Esophagus mucosa (tissue), 1 donor: ENCODE measurements around the gene RCBTB2. TPM values are rescaled to one million over a fixed set of nuclear protein-coding genes. Genes with fewer than 3 reads are reported as not detected.
A peak's percentile ranks its signal among the peaks of the same experiment; 100 is the strongest.
"Not testable (repeated sequence)": the region's sequence is repeated elsewhere in the genome, so short reads cannot be mapped to it uniquely, and the experiment has no call there.

Source experiments
- ATAC-seq: fragments of 200-7000 bp; cut with Tn5 transposase; one replicate; pipeline ENCODE4 v1.9.1; 2020
- total RNA-seq: library from RNA; stranded (reverse); gene quantifications from one replicate; pipeline ENCODE4 v1.2.4, GENCODE V29; 2023
- donor health status: DM: yes; HTN: yes; CAD: no.

The RCBTB2 gene
- total RNA-seq, 1 donor from 2014 or later = 10.3 TPM

DNA sequence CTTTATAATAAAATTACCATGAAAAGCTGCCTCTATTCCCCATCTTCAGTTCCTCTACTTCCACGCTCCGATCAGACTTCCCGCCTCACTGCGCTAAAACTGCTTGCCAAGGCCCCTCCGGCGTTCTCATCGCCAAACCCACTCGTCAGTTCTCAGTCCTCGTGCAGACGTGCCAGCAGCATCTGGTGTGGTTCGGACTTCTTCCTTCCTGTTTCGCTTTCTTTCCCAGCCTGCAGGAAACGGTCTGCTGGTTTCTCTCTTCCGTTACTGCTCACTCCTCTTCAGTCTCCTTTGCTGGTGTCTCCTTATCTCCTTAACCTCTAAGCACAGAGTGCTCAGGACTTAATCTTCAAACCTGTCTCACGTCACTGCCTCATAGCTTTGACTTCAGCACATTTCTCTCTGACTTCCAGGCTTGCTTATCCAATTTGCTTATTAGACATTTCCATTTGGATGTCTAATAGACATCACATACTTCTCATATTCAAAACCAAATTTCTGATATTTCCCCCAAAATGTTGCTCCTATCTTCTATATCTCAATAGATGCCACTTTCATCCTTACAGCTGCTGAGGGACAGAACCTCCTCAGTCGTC is 40.3 kb downstream of the RCBTB2 start:
- ATAC-seq = peak; percentile 54

DNA sequence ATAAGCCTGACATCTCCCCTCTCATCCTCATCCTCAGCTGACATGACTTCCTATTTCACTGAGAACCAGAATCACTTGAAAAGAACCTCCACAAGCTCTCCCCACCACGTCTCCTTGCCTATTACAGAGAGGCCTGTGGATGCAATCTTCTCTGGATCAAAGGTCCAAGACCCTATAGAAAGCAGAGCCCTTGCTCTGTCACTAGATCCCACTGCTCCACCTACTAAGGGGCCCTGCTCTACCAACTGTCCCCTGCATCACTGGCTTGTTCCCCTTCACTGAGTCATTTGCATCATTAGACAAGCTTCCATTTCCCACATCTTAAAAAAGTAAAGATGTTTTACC is 40.8 kb downstream of the RCBTB2 start:
- ATAC-seq = no peak

DNA sequence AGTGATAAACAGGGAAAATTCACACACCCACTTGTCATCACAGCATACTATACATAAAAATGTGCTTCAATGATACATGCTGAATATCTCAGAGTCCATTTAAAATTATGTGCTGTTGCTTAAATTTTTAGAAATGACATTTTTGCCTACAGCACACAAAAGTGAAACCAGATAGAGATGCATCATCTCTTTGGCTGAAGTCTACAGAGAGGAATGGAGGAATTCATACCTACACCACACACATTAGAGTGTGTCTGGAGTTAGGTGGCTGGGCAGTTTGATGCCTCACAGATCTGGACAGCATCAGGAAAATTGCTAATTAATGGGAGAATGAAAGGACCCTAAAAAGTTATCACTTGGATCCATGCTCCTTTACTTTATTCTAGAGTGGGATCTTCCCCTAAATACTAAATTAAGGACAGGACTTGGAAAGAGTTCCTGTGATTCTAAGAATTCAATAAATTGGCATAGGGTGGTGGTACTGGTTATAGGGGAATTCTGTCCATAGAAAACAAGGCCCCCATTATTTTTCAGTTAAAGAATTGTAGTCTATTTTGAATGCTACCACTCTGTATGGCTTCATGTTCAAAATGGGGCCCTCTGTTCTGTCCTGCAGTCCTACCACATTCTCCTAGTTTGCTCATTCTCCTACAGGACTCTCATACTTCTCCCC is 41.3 kb downstream of the RCBTB2 start:
- ATAC-seq = no peak

DNA sequence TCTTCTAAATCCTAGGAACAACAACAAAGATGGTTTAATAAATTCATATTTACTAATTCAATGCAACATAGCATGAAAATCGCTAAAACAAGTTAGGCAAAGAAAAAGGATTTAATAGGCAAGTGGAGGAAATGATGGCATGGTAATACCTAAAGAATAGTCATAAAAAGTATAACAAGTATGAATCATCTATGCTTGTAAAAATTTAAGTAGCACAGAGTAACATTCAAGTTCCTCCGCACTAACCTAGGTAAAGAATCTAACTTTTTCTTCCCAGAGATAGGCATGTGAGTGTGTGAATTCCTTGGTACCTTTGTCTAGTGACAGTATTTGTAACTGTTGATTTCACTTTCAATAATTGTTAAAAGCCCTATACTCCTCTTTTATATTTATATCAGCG is 42.6 kb downstream of the RCBTB2 start:
- ATAC-seq = no peak

DNA sequence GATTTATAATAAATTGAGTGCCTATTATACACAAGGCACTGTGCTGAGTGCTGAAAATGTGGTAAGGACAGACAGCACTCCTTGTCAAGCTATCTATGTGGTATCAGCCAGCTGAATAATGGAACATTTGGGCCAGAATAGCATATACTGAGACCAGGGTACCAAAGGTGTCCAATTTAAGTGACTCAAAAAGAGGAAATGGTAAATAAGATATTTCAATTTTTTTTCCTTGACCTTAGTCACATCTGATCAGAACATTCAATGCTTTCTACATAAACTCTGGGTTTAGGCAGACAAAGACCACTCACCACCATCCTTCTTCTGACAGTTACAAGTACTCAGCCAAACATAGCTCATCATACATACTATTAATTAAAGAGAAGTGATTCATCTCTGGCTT is 43.2 kb downstream of the RCBTB2 start:
- ATAC-seq = no peak

DNA sequence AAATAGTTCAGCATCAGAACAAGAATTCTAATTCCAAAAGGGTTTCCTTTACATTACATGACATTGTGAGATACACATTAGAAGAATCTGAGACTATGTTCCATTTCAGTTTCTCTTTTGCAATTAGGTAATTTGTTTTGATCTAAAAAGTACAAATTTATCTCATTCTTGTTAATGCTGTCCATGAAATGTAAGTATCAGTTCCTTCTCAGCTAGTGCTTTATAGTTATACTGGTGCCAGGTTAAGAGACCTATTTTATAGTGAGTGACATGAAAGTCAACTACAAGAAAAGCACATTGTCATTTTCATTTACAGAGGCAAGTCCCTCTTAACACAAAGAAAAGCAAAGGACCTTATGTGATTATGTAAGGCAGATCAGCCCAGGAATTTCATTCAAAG is 43.9 kb downstream of the RCBTB2 start:
- ATAC-seq = no peak

DNA sequence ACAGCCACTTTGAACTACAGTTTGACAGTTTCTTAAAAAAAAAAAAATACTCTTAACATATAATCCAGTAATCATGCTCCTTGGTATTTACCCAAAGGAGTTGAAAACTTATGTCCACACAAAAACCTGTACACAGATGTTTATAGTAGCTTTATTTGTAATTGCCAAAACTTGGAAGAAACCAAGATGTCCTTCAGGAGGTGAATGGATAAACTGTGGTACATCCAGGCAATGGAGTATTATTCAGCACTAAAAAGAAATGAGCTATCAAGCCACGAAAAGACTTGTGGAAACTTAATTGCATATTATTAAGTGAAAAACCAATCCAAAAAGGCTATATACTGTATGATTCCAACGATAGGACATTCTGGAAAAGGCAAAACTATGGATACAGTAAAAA is 44.9 kb downstream of the RCBTB2 start:
- no peak for ATAC-seq

DNA sequence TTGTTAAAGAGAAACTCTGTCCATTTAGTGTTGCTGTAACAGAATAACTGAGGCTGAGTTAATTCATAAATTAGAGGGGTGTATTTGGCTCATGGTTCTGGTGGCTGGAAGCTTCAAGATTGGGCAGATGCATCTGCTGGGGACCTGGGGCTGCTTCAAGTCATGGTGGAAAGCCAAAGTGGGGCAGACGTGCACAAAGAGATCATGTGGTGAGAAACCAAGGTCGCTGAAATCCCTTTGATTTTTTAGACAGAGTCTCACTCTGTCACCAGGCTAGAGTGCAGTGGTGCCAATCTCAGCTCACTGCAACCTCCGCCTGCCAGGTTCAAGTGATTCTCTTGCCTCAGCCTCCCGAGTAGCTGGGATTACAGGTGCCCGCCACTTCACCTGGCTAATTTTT is 46.0 kb downstream of the RCBTB2 start:
- ATAC-seq = no peak

DNA sequence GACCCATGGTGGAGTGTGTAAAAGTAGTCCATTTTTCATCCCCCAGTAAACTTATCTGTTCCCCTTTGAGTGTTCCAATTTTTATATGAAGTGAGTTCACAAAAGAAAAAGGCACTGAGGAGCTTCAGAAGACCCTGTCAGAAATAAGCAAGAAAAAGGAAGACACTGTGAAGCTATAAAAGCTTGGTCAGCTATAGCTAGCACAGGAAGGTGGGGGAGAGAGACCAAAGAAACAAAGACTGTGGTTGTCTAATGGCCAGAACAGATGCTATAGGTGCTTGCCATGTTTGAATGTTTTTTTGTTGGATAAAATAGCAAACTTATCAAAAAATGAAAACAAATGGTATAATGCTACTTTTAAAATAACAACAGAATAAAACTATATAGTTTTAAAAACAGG is 46.5 kb downstream of the RCBTB2 start:
- no peak for ATAC-seq

DNA sequence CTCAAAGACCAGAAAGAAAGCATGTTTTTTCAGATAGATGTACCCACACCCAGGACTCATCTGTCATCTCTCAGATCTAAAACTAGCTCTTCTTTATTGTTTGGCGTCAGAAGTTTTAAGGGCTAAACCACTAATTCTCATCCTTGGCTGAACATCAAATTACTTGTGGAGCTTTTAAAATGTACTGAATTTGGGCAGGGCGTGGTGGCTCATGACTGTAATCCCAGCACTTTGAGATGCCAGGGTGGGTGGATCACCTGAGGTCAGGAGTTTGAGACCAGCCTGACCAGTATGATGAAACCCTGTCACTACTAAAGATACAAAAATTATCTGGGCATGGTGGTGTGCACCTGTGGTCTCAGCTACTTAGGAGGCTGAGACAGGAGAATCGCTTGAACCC is 47.4 kb downstream of the RCBTB2 start:
- peak; percentile 71 for ATAC-seq

DNA sequence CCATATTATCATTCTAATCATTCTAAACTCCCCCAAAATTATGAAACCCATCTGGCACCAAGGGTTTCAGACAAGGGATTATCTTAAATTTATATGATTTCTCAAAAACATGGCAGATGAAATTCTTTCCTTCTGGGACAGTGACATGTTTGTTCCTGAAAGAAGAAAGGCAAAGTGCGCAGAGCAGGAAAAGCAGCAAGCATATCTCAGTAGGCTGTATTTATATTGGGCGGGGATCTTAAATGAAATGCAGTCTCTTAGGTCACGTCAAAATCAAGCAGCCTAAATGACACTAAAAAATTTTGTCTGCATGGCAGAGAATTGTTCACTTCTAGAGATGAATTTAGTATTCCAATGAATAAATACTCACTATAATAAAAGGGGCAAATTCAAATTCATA is 49.3 kb downstream of the RCBTB2 start:
- ATAC-seq = no peak

DNA sequence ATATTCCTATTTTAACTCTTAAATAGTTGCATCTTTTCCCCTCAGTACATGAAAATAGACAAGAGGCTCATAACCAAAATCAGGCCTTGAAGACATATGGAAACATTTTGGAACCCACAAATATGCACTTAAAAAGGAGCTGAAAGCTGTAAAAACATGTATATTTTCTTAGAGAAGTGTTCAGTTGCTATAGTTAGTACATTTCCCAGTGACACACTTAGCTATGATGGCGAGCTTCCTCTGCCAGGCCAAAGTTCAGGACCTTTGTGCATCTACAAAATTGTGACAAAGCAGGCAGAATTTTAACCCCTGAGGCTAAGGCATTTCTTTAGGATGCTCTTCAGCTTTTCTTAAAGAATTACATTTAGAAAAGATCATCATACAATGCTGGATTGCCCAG is 54.5 kb downstream of the RCBTB2 start:
- ATAC-seq = no peak

DNA sequence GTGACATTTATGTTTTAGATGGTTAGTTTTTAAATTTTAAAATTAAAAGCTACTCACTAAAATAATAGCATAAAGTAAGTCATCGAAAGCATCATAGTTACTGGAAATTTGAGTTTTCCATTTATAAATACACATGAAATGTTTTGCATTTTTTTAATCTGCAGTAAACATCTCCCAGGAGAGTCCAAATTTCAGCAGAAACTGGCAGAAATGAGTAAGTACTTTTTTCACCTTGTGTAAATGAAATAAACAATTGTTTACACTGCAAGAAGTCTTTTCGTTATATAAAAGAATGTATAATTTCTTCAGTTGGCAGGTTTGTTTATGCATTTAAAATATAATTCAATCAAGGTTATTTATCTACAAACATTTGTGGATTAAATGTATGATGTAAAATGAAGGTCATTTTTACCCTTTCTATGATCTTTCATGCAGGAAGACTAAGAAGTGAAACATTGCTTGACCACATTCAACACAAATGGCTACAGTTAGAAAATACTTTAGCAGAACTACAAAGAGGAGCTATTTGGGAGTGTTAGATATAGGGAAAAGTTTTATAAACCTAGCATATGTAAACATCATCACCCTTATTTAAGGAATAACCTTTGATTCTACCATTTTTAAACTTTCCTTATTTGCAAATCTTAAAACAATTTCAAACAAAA is 55.6 kb downstream of the RCBTB2 start:
- no peak for ATAC-seq

DNA sequence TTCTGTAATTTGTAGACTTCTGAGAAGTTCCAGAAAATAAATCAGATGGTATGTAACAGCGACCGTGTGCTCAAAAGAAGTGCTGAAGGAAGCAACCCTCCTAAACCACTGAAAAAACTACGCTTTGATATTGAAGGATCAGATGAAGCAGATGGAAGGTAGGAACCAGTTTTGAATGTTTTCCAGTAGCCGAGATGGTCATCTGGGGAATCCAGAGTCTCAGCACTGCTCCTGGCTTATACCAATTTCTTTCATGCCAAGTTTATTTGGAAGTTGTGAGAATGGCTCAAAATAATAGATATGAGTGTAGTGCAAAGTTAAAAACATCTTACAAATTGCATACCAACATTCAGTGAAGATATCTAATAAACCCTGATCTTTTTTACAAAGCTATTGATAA is 56.2 kb downstream of the RCBTB2 start:
- ATAC-seq = no peak

DNA sequence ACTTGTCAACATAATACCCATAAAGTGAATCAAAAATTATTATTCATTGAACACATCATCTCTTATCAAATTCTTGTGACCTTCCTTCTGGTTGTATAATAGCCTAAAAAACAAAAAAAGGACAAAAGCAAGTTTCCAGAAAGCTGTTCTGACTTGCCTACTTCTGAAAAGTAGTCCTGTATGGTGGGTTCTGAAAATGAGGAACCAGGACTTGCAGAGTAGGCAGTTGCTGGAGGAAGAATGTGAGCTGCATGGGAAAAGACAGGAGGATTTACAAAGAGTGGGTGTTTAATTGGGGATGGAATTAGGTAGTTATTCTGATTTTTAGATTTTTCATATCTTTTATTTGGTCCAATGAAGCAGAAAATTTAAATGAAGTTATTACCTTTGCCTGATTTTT is 56.7 kb downstream of the RCBTB2 start:
- no peak for ATAC-seq

DNA sequence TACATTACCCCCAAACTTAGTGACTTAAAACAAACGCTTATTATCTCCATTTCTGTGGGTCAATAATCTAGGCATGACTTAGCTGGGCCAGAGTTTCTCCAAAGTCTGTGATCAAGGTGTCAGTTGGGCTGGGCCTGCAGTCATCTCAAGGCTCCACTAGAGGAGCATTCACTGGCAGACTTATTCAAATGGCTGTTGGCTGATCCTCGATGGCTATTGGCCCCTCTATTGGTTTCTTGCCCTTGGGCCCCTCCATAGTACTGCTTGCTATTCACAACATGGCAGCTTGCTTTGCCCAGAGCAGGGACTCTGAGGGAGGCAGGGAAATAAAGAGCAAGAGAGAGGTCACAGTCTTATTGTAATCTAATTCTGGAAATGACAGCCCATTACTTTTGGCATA is 57.6 kb downstream of the RCBTB2 start:
- ATAC-seq = no peak

DNA sequence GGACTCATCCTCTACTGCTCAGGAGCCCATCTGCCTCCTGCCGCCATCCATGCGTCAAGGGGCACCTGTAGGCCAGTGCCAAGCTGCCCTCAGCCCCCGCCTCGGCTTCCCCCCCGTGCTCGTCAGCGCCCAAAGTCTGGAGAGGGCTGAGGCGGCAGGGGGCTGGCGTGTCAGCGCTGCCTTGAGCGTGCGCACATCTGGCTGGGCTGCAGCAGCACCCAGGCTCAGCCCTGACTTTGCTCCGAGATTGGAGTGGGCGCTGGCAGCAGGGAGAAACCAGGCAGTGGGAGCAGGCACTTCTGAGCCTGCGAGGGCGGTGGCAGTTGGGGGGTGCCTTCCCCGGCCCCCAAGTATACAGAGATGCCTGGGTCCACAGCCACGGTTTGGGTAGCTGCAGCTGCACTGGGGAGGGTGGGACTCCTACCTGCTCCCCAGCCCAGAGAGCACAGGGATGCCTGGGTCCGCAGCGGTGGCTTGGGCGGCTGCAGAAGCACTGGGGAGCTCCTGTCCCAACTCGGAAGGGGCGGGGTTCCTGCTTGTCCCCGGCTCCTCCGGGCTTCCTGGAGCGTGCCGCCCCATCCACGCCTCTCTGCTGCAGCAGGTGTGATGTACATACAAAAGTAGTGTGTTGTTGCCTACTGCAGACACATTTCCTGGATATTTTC is 75.2 kb downstream of the RCBTB2 start:
- peak; percentile 22 for ATAC-seq

DNA sequence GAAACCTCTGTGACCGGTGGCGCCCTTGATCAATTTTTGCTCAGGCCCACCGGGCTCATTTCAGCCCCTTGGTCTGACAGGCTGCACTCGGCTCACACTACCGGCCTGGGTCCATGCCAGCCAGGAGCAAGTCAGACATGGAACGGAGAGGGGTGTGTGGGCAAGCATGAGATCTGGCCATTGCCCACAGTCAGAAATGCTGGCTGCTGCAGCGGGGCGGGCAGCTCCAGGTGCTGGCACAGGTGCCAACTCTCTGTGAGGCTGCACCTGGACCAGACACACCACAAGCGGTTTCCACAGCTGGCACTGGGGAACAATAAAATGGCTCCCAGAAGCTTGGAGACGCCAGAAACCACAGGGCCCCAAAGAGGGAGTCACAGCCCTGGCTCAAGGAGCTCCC is 76.3 kb downstream of the RCBTB2 start:
- no peak for ATAC-seq

DNA sequence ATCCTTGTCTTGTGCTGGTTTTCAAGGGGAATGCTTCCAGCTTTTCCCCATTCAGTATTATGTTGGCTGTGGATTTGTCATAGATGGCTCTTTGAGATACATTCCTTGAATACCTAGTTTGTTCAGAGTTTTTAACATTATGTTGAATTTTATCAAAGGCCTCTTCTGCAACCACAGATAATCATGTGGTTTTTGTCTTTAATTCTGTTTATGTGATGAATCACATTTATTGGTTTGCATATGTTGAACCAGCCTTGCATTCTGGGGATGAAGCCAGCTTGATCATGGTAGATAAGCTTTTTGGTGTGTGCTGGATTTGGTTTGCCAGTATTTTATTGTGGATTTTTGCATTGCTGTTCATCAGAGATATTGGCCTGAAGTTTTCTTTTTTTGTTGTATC is 81.7 kb downstream of the RCBTB2 start:
- ATAC-seq = not testable (repeated sequence)

DNA sequence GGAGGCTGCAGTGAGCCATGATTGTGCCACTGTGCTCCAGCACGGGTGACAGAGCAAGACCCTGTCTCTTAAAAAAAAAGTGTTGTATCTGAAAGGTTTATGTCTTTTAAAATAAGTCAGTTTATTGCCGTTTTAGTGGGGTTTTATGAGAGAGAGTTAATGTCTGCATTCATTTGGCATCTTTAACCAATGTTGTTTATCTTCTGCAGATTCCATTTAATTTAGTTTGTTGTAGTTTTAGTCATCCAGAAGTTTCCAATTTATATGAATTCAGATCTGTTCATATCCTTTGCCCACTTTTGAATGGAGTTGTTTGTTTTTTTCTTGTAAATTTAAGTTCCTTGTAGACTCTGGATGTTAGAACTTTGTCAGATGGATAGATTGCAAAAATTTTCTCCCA is 83.2 kb downstream of the RCBTB2 start:
- no peak for ATAC-seq

DNA sequence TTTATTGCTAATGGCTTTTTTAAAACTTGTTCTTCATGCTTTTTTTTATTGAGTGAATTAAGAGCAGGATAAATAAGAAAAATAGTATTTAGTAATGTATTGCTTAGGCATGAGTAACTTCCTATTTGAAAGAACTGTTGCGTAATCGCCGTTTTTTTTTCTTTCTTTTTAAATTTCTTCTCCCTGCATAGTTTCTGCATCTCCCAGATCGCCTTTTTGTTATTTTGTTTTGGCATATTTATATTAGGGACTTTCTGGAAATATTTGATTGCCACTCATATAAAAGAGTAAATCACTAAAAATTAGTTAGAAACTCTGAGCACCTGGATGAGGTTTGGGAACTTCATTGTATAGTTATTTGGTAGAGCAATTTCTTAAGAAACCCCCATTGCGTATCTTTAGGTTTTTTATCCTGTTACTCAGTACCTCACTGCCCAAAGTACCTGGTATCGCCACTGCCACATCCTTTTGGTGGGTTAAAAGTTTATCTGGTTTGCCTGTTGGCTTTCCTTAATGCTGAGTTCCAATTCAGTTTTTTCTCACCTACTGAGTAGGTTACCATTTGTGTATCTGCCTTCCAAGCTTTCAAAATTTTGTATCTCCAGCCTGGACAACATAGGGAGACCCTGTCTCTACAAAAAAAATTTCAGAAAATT is 83.8 kb downstream of the RCBTB2 start:
- peak; percentile 37 for ATAC-seq

DNA sequence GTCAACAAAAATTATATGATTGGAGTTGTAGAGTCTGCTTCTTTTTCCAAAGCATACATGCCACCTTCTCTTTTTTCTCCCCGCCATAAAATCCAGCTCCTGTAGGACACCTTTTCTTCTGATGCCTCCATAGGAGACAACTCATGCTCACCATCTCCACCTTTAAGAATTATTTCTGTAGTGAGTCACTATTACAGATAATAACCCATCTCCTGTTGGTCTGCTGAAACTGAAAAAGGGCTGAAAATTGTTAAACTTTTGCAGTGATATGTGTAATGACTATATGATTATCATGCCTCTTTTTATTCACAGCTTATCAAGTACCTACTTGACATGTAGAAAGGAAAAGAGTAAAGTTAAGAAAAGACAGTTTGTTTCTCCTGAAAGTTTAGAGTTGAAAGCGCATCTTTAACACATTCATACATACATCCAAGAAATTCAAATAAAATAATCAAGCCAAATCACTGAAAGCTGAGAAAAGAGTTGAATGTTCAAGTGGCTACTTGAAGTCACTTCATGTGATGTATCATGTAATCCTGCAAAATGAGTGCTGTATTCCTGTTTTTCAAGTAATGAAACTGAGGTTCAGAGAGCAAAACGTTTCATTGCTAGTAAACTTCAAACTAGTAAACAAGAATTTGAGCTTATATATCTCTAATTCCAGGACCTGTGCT is 84.5 kb downstream of the RCBTB2 start:
- ATAC-seq = peak; percentile 46

DNA sequence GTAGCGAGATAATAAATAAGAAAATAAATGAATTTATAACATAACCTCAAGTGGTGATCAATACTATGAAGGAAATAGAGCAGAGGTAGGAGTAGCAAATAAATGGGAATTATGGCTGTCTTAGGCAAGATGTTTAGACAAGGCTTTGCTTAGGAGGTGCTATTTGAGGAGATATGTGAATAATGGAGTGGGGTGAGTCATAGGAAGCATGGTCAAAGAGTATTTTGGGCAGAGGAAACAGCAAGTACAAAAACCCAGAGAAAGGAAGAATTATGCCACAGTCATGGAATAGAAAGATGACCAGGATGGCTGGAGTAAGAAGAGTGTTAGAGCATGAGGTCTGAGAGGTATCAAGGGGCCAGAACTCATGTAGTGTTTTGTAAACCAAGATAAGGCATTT is 86.4 kb downstream of the RCBTB2 start:
- peak; percentile 77 for ATAC-seq
